Heart left ventricle (tissue), 16 donors: ENCODE data around the gene LFNG. TPM values are rescaled to one million over a fixed set of nuclear protein-coding genes. Genes with fewer than 3 reads are reported as not detected.
A peak's percentile ranks its signal among the peaks of the same experiment; 100 is the strongest.

Experiments
- ATAC-seq, 4 donors: fragments of 200-7000 bp; cut with Tn5 transposase; one replicate each; pipeline ENCODE4 v1.9.1; 2020 to 2022; ENCODE audit warnings: moderate library complexity in 4 of 4, mild to moderate bottlenecking in 3 of 4, moderate number of reproducible peaks in 1 of 4
- DNase-seq, 5 donors: peaks; one replicate each; pipeline ENCODE4 v3.0.0-alpha.2; 2020
- H3K27ac ChIP-seq, 12 donors: fragments of 200-600 bp; sonication (generic) in 4 of 12; one replicate each; pipeline versions ENCODE4 v1.5.0 to v1.8.0; 2016 to 2022; ENCODE audit warnings: mild to moderate bottlenecking in 2 of 12
- H3K27me3 ChIP-seq, 9 donors: fragments of 200-600 bp; sonication (generic) in 2 of 9; one replicate each; pipeline versions ENCODE4 v1.5.1 to v1.8.0; 2016 to 2022; ENCODE audit warnings: mild to moderate bottlenecking in 3 of 9
- H3K36me3 ChIP-seq, 9 donors: fragments of 200-600 bp; sonication (generic) in 2 of 9; one replicate each; pipeline versions ENCODE4 v1.5.0 to v1.8.0; 2018 to 2022; ENCODE audit warnings: mild to moderate bottlenecking in 2 of 9
- H3K4me1 ChIP-seq, 12 donors: fragments of 200-600 bp; sonication (generic) in 4 of 12; one replicate each; pipeline versions ENCODE4 v1.5.0 to v1.8.0; 2016 to 2022; ENCODE audit warnings: mild to moderate bottlenecking in 3 of 12
- H3K4me3 ChIP-seq, 12 donors: fragments of 200-600 bp; sonication (generic) in 4 of 12; one replicate each; pipeline versions ENCODE4 v1.5.0 to v1.8.0; 2017 to 2022; ENCODE audit warnings: mild to moderate bottlenecking in 9 of 12, moderate library complexity in 4 of 12
- H3K9me3 ChIP-seq, 12 donors: fragments of 200-600 bp; sonication (generic) in 4 of 12; one replicate each; pipeline versions ENCODE4 v1.5.0 to v1.8.0; 2016 to 2022; ENCODE audit warnings: mild to moderate bottlenecking in 1 of 12
- POLR2A ChIP-seq, 2 donors: fragments of 450-650 bp; IDR thresholded peaks; one replicate each; pipeline ENCODE4 v1.6.1; 2017; ENCODE audit warnings: antibody characterized with exemption in 2 of 2, mild to moderate bottlenecking in 2 of 2, moderate library complexity in 2 of 2
- WGBS, 4 donors: extraction: QIAGEN DNeasy Blood & Tissue Kit in 2 of 4; methylation state at CpG; one replicate each; pipeline versions ENCODE4 v1.1.5 to v1.1.7; 2013 to 2018; 5-methylcytosine and 5-hydroxymethylcytosine counted together
- intact Hi-C, 10 donors: fragments of 100-400 bp; cut with DNase I; formaldehyde crosslinking; loops; one replicate each; pipeline versions ENCODE4 v1.11.1 to v1.14.2; 2022
- polyA plus RNA-seq, 2 donors: library from polyadenylated mRNA; stranded (reverse); fragments of 200-250 nt; gene quantifications; one replicate each; pipeline ENCODE4 v1.2.3, GENCODE V29; 2013
- total RNA-seq, 9 donors: library from RNA; depleted of rRNA in 2 of 9; stranded (reverse); fragments of >200 nt in 2 of 9; fragmentation: NEBNext Ultra II Directional in 3 of 9; extraction: Animal tissue kit (Norgen Biotek cat#: 25700) in 3 of 9; gene quantifications; one replicate each; pipeline versions ENCODE4 v1.1.0 to v1.2.4, GENCODE V29; 2016 to 2023
- TF ChIP-seq, protein P1 (sequence below), 12 donors: fragments of 200-600 bp; sonication (generic) in 4 of 12; IDR thresholded peaks; one replicate each; pipeline versions ENCODE4 v1.5.0 to v1.8.0; 2018 to 2022; ENCODE audit warnings: antibody characterized with exemption in 12 of 12, mild to moderate bottlenecking in 5 of 12
- donor health status: ischemic (EF 13 %, LVEDD 7.1; RV severe dilation, severe dysfunction).
- donor health status: healthy with polysubstance abuse.
- donor health status: DM: no; HTN: yes; CAD: no.
- donor health status: DM: no; HTN: no; CAD: no.
- donor health status: ischemic (EF 25% LVEDD 6.9; RV normal size, moderate dysfunction).
- donor health status: ischemic (EF 25% LVEDD 5.7; RV mildly dilated, moderate dysfunction).
- donor health status: healthy.
- donor health status: DM: yes; HTN: yes; CAD: no.
- donor health status: ischemic (EF 35%, LVEDD 5.7; RV mildly dilated, moderate dysfunction).
- donor health status: nonischemic (EF 11% LVEDD 7.7; RV severe dilation, severe dysfunction).
- donor health status: DM: yes; HTN: yes; CAD: no.
- donor health status: PGD.
- donor health status: ischemic (EF 29% LVEDD 5.4; RV normal size, mild dysfunction).
- donor health status: nonischemic (EF 23%, LVEDD 6.1; RV moderate dilation, normal function).

Gene LFNG
- total and polyA plus RNA-seq, 11 donors: 3.1 to 22.8 (median 7.6) TPM

DNA sequence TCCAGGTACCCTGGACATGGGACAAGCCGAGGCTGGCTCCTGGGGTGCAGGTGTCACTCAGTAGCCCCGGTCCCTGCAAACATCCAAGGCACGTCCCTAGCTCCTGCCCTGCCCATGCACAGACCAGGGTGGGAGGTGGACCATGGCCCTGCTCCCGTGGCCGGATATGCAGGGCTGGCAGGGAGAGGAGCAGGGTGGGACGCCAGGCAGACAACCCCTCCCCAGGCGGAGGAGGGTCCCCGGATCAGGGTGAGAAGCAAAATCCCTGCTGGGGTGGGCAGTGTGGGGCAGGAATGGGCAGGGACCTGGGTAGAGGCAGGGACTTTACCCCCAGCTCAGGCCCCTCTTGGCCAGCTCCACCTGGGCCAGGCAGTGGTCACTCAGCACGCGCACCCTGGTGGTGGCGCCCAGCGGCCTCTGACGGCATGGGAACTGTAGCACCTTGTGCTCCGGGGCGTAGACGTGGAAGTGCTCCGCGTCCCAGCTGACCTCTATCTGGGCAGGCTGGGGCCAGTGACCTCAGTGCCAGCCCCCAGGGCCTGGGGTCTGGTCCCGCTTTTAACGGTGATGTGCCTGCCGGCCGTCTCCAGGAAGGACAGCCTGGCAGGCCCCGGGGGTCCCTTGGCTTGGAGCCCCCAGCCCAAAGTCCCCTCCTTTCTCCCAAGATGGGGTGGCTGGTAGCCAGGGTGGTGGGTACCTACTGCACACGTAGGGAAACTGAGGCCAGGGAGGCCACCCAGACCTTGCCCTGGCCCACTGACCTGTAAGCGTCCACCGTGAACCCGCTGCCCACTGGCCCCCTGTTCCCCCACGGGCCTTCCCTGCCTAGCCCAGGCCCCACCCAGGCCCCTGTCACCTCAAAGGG is 44.5 kb upstream of the LFNG start:
- Histone ChIP-seq H3K4me3 (no peak overlapping the region), H3K4me1 (peaks cover 4 to 44% (median 38%) of the 10 kb centered on the region in 12 donors), H3K27me3 (peaks cover 0 to 28% (median 0%) of the 10 kb centered on the region in 9 donors), H3K9me3 (no peaks in the 10 kb centered on the region), H3K36me3 (no peaks in the 10 kb centered on the region), H3K27ac (no peak overlapping the region)
- no peak for TF ChIP-seq POLR2A (IDR thresholded peaks at IDR 0.05)
- TF ChIP-seq, protein P1, sequence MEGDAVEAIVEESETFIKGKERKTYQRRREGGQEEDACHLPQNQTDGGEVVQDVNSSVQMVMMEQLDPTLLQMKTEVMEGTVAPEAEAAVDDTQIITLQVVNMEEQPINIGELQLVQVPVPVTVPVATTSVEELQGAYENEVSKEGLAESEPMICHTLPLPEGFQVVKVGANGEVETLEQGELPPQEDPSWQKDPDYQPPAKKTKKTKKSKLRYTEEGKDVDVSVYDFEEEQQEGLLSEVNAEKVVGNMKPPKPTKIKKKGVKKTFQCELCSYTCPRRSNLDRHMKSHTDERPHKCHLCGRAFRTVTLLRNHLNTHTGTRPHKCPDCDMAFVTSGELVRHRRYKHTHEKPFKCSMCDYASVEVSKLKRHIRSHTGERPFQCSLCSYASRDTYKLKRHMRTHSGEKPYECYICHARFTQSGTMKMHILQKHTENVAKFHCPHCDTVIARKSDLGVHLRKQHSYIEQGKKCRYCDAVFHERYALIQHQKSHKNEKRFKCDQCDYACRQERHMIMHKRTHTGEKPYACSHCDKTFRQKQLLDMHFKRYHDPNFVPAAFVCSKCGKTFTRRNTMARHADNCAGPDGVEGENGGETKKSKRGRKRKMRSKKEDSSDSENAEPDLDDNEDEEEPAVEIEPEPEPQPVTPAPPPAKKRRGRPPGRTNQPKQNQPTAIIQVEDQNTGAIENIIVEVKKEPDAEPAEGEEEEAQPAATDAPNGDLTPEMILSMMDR (IDR thresholded peaks at IDR 0.05): no peak
- intact Hi-C loops: loop anchor here in 6 of 10 donors (5.0 to 10.0 kb wide), 4 partner anchors 47 to 210 kb away; partner anchors contain the start of genes AMZ1 (in 2 of the 6), BRAT1 (in 2 of the 6) and IQCE (in 2 of the 6)
- DNase-seq: peak in 2 of 5 donors; percentile 18 to 26
- 84 to 90% (median 90%) methylated on average over 18 to 28 of the region's 28 CpGs for WGBS, 4 donors
- no peak for ATAC-seq

DNA sequence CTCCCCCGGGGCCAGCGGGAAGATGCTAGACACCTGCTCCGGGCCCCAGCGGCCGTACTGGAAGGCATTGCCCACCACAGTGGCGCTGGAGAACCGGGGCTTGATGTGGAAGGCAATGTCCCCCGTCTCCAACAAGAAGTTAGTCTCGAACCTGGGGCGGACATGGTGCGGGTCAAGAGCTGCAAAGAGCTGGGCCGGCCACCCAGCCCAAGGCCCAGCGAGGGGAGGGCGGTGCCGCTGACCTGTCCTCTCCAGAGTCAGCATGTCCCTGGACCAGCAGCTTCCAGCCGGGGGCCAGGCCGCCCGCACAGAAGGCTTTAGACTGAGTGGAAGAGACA is 43.9 kb upstream of the LFNG start:
- Histone ChIP-seq H3K36me3 (no peaks in the 10 kb centered on the region), H3K4me1 (peaks cover 4 to 50% (median 40%) of the 10 kb centered on the region in 12 donors), H3K27ac (no peak overlapping the region), H3K27me3 (peaks cover 0 to 32% (median 0%) of the 10 kb centered on the region in 9 donors), H3K9me3 (no peaks in the 10 kb centered on the region), H3K4me3 (no peak overlapping the region)
- intact Hi-C loops: loop anchor here in 6 of 10 donors (5.0 to 10.0 kb wide), 4 partner anchors 47 to 209 kb away; partner anchors contain the start of genes AMZ1 (in 2 of the 6), BRAT1 (in 2 of the 6) and IQCE (in 2 of the 6)
- TF ChIP-seq, protein P1 (IDR thresholded peaks at IDR 0.05): no peak
- TF ChIP-seq POLR2A (IDR thresholded peaks at IDR 0.05): no peak
- ATAC-seq (no peak), DNase-seq (peak in 1 of 5 donors; percentile 20)
- 89 to 97% (median 96%) methylated on average over 9 to 18 of the region's 18 CpGs for WGBS, 4 donors

DNA sequence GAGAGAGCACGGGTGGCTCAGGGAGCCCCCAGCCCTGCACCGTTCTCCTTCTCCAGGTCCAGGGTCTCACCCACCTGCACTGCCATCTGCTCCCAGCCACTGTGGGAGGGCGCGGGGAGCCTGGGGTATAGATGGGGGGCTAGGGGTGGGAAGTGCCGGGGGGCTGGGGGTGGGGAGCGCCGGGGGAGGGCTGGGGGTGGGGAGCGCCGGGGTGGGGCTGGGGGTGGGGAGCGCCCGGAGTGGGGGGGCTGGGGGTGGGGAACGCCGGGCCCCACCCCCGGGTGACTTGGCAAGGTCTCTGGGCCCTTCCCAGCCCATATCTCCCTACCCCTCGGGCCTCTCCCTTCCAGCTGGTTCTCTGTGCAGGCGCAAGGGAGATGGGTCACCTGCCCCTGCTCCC is 43.3 kb upstream of the LFNG start, which contains the start of gene GRIFIN:
Gene GRIFIN, minus strand, starts transcription at position 101 of the 400 bp plus-strand sequence. Its CDS starts 15 bp downstream, at position 86.
- H3K4me3 ChIP-seq: no peak within 1 kb of the TSS
- WGBS, 4 donors: 72 to 80% (median 77%) methylated on average over 6 to 16 of the region's 16 CpGs
- H3K9me3 ChIP-seq: no peaks in the 10 kb centered on the region
- no peak for ATAC-seq
- no peak within 1 kb of the TSS for H3K27ac ChIP-seq
- no peak for DNase-seq
- H3K27me3 ChIP-seq: peaks cover 0 to 32% (median 0%) of the 10 kb centered on the region in 9 donors
- peaks cover 4 to 46% (median 36%) of the 10 kb centered on the region in 12 donors for H3K4me1 ChIP-seq
- no peaks in the 10 kb centered on the region for H3K36me3 ChIP-seq
- TF ChIP-seq POLR2A (IDR thresholded peaks at IDR 0.05): no peak
- TF ChIP-seq, protein P1 (IDR thresholded peaks at IDR 0.05): no peak
- intact Hi-C loops: loop anchor here in 6 of 10 donors (5.0 to 10.0 kb wide), 4 partner anchors 46 to 209 kb away; partner anchors contain the start of genes AMZ1 (in 2 of the 6), BRAT1 (in 2 of the 6) and IQCE (in 2 of the 6)
